K562 (cell line): ENCODE measurements around the gene MARK3.

Source experiments
- MTF1 ChIP-seq: fragments of 250-450 bp; sonication (Bioruptor Pico); IDR thresholded peaks from 2 replicates; pipeline ENCODE4 v1.9.0; 2021; ENCODE audit warnings: moderate library complexity, mild to moderate bottlenecking, inconsistent platforms, borderline replicate concordance
- POLR2A ChIP-seq: fragments of 450-650 bp; conservative IDR thresholded peaks from 2 replicates; pipeline ENCODE4 v1.6.1; 2016
- POLR2AphosphoS5 ChIP-seq: IDR thresholded peaks from 2 replicates; pipeline ENCODE4 v1.6.1; 2011; ENCODE audit warnings: mild to moderate bottlenecking, low read depth, low read length, moderate library complexity; ENCODE audit not compliant: control insufficient read depth, insufficient read depth
- RAD51 ChIP-seq: fragments of 450-650 bp; IDR thresholded peaks from 2 replicates; pipeline ENCODE4 v1.7.1; 2016; ENCODE audit warnings: low read depth, mild to moderate bottlenecking, borderline replicate concordance
- TF ChIP-seq, protein P1 (sequence below), 3 experiments: IDR thresholded peaks in 2 of 3; conservative IDR thresholded peaks in 1 of 3; 2 replicates each; pipeline ENCODE4 v1.5.1; 2011 to 2012; ENCODE audit warnings: low read length in 3 of 3, mild to moderate bottlenecking in 3 of 3, control low read depth in 2 of 3, improper control_type of control experiment in 1 of 3, inconsistent platforms in 1 of 3, low read depth in 1 of 3, mixed read lengths in 1 of 3, moderate library complexity in 1 of 3; ENCODE audit not compliant: insufficient read depth in 2 of 3
- TF ChIP-seq, protein P2 (sequence below): fragments of 450-650 bp; conservative IDR thresholded peaks from 2 replicates; pipeline ENCODE4 v1.6.1; 2016; ENCODE audit warnings: missing genetic modification characterization, low read depth, mild to moderate bottlenecking, missing compliant biosample characterization, moderate library complexity

DNA sequence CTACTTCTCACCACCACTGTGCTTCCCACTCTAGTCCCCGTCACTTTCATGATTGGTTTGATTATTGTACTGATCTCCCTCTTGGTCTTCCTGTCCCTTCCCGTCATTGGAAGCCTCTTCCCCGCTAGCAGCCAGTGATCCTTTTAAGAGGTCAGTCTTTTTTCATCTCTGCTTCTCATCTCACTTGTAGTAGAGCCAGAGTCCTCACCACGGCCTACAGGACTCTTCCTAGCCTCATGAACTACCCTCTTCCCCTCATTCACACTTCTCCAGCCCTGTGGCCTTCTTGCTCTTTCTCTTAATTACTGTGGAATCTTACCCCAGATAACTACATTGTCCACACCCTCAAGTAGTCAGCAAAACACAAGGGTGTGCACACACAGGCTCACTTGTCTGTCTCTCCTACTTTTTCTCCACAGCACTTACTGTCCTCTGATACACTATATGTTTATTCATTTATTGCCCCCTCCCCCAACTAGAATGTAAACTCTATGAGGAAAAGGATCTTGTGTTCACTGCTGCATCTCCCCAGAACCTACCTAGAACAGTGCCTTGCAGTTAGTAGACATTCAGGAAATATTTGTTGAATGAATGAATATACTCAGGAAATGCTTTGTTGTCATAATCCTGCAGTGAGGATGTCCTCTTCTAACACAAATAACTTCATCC is 71.1 kb downstream of the MARK3 start:
- TF ChIP-seq, protein P1, sequence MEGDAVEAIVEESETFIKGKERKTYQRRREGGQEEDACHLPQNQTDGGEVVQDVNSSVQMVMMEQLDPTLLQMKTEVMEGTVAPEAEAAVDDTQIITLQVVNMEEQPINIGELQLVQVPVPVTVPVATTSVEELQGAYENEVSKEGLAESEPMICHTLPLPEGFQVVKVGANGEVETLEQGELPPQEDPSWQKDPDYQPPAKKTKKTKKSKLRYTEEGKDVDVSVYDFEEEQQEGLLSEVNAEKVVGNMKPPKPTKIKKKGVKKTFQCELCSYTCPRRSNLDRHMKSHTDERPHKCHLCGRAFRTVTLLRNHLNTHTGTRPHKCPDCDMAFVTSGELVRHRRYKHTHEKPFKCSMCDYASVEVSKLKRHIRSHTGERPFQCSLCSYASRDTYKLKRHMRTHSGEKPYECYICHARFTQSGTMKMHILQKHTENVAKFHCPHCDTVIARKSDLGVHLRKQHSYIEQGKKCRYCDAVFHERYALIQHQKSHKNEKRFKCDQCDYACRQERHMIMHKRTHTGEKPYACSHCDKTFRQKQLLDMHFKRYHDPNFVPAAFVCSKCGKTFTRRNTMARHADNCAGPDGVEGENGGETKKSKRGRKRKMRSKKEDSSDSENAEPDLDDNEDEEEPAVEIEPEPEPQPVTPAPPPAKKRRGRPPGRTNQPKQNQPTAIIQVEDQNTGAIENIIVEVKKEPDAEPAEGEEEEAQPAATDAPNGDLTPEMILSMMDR (IDR thresholded peaks at IDR 0.05 in 2 of 3, conservative IDR thresholded peaks at IDR 0.05 in 1 of 3; ENCODE audit: insufficient read depth in 2 of 3, low read depth in 1 of 3, low read length in 3 of 3) = no peak
- TF ChIP-seq RAD51 (no peak), POLR2AphosphoS5 (no peak), POLR2A (no peak), MTF1 (CRISPR knock-in tag) (no peak)
- TF ChIP-seq, protein P2, sequence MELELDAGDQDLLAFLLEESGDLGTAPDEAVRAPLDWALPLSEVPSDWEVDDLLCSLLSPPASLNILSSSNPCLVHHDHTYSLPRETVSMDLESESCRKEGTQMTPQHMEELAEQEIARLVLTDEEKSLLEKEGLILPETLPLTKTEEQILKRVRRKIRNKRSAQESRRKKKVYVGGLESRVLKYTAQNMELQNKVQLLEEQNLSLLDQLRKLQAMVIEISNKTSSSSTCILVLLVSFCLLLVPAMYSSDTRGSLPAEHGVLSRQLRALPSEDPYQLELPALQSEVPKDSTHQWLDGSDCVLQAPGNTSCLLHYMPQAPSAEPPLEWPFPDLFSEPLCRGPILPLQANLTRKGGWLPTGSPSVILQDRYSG (tag) = no peak
